ENCODE results near the gene RIT2. TPM values are rescaled to one million over a fixed set of nuclear protein-coding genes. Genes with fewer than 3 reads are reported as not detected.

Gene RIT2
- polyA plus RNA-seq, 4 donors: 0.27 TPM; not detected in 3

DNA sequence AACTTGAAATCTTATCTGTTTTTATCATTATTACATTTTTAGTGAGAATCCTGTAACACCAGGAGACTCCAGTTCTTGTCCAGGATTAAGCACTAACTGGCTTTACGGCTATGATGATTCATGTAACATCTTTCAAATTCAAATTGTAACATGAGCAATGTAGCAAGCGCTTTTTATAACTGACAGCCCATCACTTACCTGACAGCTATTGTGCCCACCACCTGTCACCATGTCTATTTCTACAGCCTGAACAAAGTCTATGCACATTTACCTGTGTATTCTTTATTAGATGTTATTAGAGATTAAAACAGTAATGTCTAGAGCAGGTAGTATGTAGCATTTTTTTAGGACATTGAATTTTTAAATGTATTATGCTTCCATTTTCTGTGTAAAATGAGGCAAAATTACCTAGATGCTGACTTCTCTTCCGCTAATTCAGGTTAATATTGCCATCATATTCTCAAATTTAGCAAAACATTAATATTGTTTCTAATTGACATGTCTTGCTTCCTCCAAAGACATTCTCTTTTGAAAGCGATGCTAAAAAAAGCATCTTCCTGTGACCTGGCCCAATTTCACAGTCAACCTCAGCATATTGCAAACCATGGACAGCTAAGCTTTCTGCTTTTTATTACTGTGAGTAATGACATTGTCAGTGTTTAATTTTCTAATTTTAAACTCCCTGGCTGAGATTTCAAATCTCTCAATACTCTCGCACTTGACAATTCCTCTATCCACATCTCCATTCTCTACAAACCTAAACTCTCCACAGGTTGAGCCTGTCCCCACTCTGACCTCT lies 37.8 kb downstream of the RIT2 start:
- no peak overlapping the region for H3K27ac ChIP-seq (ENCODE audit: low read depth in 1 of 3, low read length in 2 of 3)
- H3K4me3 ChIP-seq (ENCODE audit: low read depth in 1 of 3, low read length in 3 of 3): no peak overlapping the region
- DNase-seq (no peak), FAIRE-seq (no peak)
- H3K9me3 ChIP-seq (ENCODE audit: control insufficient read depth in 2 of 2, insufficient read depth in 1 of 2, low read depth in 1 of 2, low read length in 1 of 2): no peaks in the 10 kb centered on the region
- H3K27me3 ChIP-seq (ENCODE audit: control insufficient read depth in 3 of 3, insufficient read depth in 3 of 3, low read length in 3 of 3): peaks cover 0 to 3% (median 0%) of the 10 kb centered on the region in 3 donors
- H3K36me3 ChIP-seq (ENCODE audit: control insufficient read depth in 3 of 3, insufficient read depth in 2 of 3, low read depth in 1 of 3, low read length in 3 of 3): no peaks in the 10 kb centered on the region
- 67 to 88% (median 70%) methylated on average over 5 of the region's 5 CpGs for WGBS, 3 donors
- H3K4me1 ChIP-seq (ENCODE audit: control insufficient read depth in 3 of 3, insufficient read depth in 2 of 3, low read depth in 1 of 3, low read length in 2 of 3): no peaks in the 10 kb centered on the region

DNA sequence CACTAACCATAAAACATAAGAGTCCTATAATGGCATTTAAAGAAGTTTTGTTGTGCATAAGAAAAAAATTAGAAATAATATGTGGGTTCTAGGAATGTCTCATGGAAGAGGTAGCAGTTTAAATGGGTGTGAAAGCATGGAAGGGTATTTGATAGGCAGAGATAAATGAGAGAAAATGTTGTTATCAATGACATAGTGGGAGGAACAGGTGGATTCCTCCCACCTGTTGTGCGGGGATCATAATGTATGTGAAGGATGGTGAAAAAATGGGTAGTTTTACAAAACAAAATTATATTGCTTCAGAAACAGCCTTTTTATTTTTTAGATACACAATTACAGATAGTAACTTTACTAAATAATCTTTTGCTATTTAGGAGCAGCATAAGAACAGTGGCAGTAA lies 41.7 kb downstream of the RIT2 start:
- Histone ChIP-seq H3K27me3 (ENCODE audit: control insufficient read depth in 3 of 3, insufficient read depth in 3 of 3, low read length in 3 of 3) (peaks cover 0 to 3% (median 0%) of the 10 kb centered on the region in 3 donors), H3K36me3 (ENCODE audit: control insufficient read depth in 3 of 3, insufficient read depth in 2 of 3, low read depth in 1 of 3, low read length in 3 of 3) (no peaks in the 10 kb centered on the region), H3K4me1 (ENCODE audit: control insufficient read depth in 3 of 3, insufficient read depth in 2 of 3, low read depth in 1 of 3, low read length in 2 of 3) (no peaks in the 10 kb centered on the region), H3K4me3 (ENCODE audit: low read depth in 1 of 3, low read length in 3 of 3) (no peak overlapping the region), H3K27ac (ENCODE audit: low read depth in 1 of 3, low read length in 2 of 3) (no peak overlapping the region), H3K9me3 (ENCODE audit: control insufficient read depth in 2 of 2, insufficient read depth in 1 of 2, low read depth in 1 of 2, low read length in 1 of 2) (no peaks in the 10 kb centered on the region)
- 83 to 97% (median 95%) methylated on average over 1 of the region's 1 CpG for WGBS, 3 donors
- FAIRE-seq: no peak
- no peak for DNase-seq

DNA sequence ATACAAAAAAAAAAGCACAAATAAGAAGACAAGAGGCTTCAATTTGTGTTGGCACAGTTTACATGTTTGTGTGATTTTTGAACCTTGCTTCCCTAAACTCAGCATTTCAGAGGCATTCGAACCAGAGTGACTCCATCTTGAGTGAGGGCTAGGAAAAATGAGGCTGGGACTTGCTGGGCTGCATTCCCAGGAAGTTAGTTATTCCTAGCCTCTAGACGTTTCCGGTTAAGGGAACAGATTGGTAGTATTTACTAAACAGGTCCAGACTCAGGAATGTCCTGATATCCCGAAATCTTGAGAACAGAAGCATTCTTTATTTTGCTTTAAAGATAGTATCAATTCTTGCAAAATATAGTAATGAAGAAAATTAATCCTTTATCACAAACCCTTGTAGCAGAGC lies 46.7 kb downstream of the RIT2 start:
- no peak overlapping the region for H3K27ac ChIP-seq (ENCODE audit: low read depth in 1 of 3, low read length in 2 of 3)
- H3K27me3 ChIP-seq (ENCODE audit: control insufficient read depth in 3 of 3, insufficient read depth in 3 of 3, low read length in 3 of 3): no peaks in the 10 kb centered on the region
- no peaks in the 10 kb centered on the region for H3K4me1 ChIP-seq (ENCODE audit: control insufficient read depth in 3 of 3, insufficient read depth in 2 of 3, low read depth in 1 of 3, low read length in 2 of 3)
- DNase-seq (no peak), FAIRE-seq (no peak)
- no peaks in the 10 kb centered on the region for H3K9me3 ChIP-seq (ENCODE audit: control insufficient read depth in 2 of 2, insufficient read depth in 1 of 2, low read depth in 1 of 2, low read length in 1 of 2)
- 41 to 60% (median 44%) methylated on average over 4 of the region's 4 CpGs for WGBS, 3 donors
- no peaks in the 10 kb centered on the region for H3K36me3 ChIP-seq (ENCODE audit: control insufficient read depth in 3 of 3, insufficient read depth in 2 of 3, low read depth in 1 of 3, low read length in 3 of 3)
- H3K4me3 ChIP-seq (ENCODE audit: low read depth in 1 of 3, low read length in 3 of 3): no peak overlapping the region

DNA sequence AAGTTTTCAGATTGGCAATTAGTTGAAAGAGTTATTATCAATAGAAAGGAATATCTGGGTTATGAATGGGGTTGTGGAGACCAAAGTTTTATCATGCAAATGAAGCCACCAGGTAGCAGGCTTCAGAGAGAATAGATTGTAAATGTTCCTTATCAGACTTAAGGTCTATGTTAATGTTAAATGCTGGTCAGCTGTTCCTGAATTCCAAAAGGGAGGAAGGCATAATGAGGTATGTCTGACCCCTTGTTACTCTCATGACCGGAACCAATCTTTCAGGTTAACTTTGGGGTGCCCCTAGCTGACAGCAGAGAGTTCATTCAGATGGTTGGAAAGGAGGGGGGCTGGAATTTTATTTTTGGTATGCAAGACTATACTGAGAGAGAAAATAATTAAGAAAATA lies 47.9 kb downstream of the RIT2 start:
- H3K27ac ChIP-seq (ENCODE audit: low read depth in 1 of 3, low read length in 2 of 3): no peak overlapping the region
- 87 to 93% (median 90%) methylated on average over 1 of the region's 1 CpG for WGBS, 3 donors
- no peak for DNase-seq
- no peak for FAIRE-seq
- H3K4me3 ChIP-seq (ENCODE audit: low read depth in 1 of 3, low read length in 3 of 3): no peak overlapping the region
- no peaks in the 10 kb centered on the region for H3K9me3 ChIP-seq (ENCODE audit: control insufficient read depth in 2 of 2, insufficient read depth in 1 of 2, low read depth in 1 of 2, low read length in 1 of 2)
- H3K27me3 ChIP-seq (ENCODE audit: control insufficient read depth in 3 of 3, insufficient read depth in 3 of 3, low read length in 3 of 3): no peaks in the 10 kb centered on the region
- H3K4me1 ChIP-seq (ENCODE audit: control insufficient read depth in 3 of 3, insufficient read depth in 2 of 3, low read depth in 1 of 3, low read length in 2 of 3): no peaks in the 10 kb centered on the region
- H3K36me3 ChIP-seq (ENCODE audit: control insufficient read depth in 3 of 3, insufficient read depth in 2 of 3, low read depth in 1 of 3, low read length in 3 of 3): no peaks in the 10 kb centered on the region

GRCh38 chr18:43061816-43062215 lies 53.7 kb downstream of the RIT2 start:
- no peaks in the 10 kb centered on the region for H3K27me3 ChIP-seq (ENCODE audit: control insufficient read depth in 3 of 3, insufficient read depth in 3 of 3, low read length in 3 of 3)
- H3K4me1 ChIP-seq (ENCODE audit: control insufficient read depth in 3 of 3, insufficient read depth in 2 of 3, low read depth in 1 of 3, low read length in 2 of 3): no peaks in the 10 kb centered on the region
- no peaks in the 10 kb centered on the region for H3K36me3 ChIP-seq (ENCODE audit: control insufficient read depth in 3 of 3, insufficient read depth in 2 of 3, low read depth in 1 of 3, low read length in 3 of 3)
- H3K27ac ChIP-seq (ENCODE audit: low read depth in 1 of 3, low read length in 2 of 3): no peak overlapping the region
- peaks cover 0 to 4% of the 10 kb centered on the region in 2 donors for H3K9me3 ChIP-seq (ENCODE audit: control insufficient read depth in 2 of 2, insufficient read depth in 1 of 2, low read depth in 1 of 2, low read length in 1 of 2)
- WGBS, 3 donors: 88 to 90% (median 89%) methylated on average over 6 of the region's 6 CpGs
- DNase-seq: no peak
- no peak for FAIRE-seq
- H3K4me3 ChIP-seq (ENCODE audit: low read depth in 1 of 3, low read length in 3 of 3): no peak overlapping the region

DNA sequence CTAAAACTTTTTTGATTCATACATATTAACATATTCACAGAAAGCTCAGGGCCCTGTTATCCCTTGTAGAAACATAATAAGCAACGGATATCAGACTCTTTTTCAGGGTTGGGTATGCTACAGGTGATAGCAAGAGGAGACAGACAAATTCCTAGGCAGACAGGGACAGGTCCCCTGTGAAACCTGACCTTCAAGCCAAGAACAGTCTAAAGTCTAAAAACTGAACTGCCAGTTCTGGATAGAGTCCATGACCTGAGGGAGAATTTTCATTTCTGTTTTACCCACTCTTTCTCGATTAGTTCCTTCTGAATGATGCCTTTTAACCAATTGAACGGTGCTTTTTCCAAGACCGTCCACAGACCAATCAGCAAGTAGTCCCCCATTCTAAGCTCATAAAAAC lies 54.2 kb downstream of the RIT2 start:
- 70 to 87% (median 77%) methylated on average over 4 of the region's 4 CpGs for WGBS, 3 donors
- DNase-seq (no peak), FAIRE-seq (no peak)
- no peaks in the 10 kb centered on the region for H3K4me1 ChIP-seq (ENCODE audit: control insufficient read depth in 3 of 3, insufficient read depth in 2 of 3, low read depth in 1 of 3, low read length in 2 of 3)
- H3K4me3 ChIP-seq (ENCODE audit: low read depth in 1 of 3, low read length in 3 of 3): no peak overlapping the region
- H3K27ac ChIP-seq (ENCODE audit: low read depth in 1 of 3, low read length in 2 of 3): no peak overlapping the region
- no peaks in the 10 kb centered on the region for H3K27me3 ChIP-seq (ENCODE audit: control insufficient read depth in 3 of 3, insufficient read depth in 3 of 3, low read length in 3 of 3)
- peaks cover 0 to 4% of the 10 kb centered on the region in 2 donors for H3K9me3 ChIP-seq (ENCODE audit: control insufficient read depth in 2 of 2, insufficient read depth in 1 of 2, low read depth in 1 of 2, low read length in 1 of 2)
- H3K36me3 ChIP-seq (ENCODE audit: control insufficient read depth in 3 of 3, insufficient read depth in 2 of 3, low read depth in 1 of 3, low read length in 3 of 3): no peaks in the 10 kb centered on the region

DNA sequence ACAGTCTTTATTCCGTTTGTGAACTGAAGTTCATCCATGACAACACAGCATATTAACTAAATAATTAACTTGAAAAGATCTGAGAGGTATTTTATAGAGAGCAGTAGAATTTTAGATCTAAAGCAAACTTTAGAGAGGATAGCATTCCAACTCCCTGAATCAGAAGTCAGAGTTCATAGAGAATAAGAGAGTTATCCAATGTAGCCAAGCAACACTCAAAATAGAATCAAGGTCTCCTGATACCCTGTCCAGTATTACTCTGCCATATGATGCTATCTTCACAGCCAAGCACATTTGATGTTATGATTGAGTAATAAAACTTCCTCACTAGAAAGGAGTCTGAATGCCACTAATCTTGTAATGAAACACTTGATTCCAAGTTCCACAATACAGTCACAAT lies 55.5 kb downstream of the RIT2 start:
- WGBS, 3 donors: 14 to 26% (median 17%) methylated on average over 1 of the region's 1 CpG
- DNase-seq: peak in 1 of 2 donors; percentile 34
- no peak for FAIRE-seq
- Histone ChIP-seq H3K27ac (ENCODE audit: low read depth in 1 of 3, low read length in 2 of 3) (no peak overlapping the region), H3K4me3 (ENCODE audit: low read depth in 1 of 3, low read length in 3 of 3) (no peak overlapping the region), H3K36me3 (ENCODE audit: control insufficient read depth in 3 of 3, insufficient read depth in 2 of 3, low read depth in 1 of 3, low read length in 3 of 3) (no peaks in the 10 kb centered on the region), H3K27me3 (ENCODE audit: control insufficient read depth in 3 of 3, insufficient read depth in 3 of 3, low read length in 3 of 3) (no peaks in the 10 kb centered on the region), H3K9me3 (ENCODE audit: control insufficient read depth in 2 of 2, insufficient read depth in 1 of 2, low read depth in 1 of 2, low read length in 1 of 2) (peaks cover 0 to 4% of the 10 kb centered on the region in 2 donors), H3K4me1 (ENCODE audit: control insufficient read depth in 3 of 3, insufficient read depth in 2 of 3, low read depth in 1 of 3, low read length in 2 of 3) (no peaks in the 10 kb centered on the region)

GRCh38 chr18:43054815-43055519 lies 60.5 kb downstream of the RIT2 start:
- FAIRE-seq (no peak), DNase-seq (no peak)
- Histone ChIP-seq H3K27me3 (ENCODE audit: control insufficient read depth in 3 of 3, insufficient read depth in 3 of 3, low read length in 3 of 3) (no peaks in the 10 kb centered on the region), H3K27ac (ENCODE audit: low read depth in 1 of 3, low read length in 2 of 3) (no peak overlapping the region), H3K4me1 (ENCODE audit: control insufficient read depth in 3 of 3, insufficient read depth in 2 of 3, low read depth in 1 of 3, low read length in 2 of 3) (no peaks in the 10 kb centered on the region), H3K36me3 (ENCODE audit: control insufficient read depth in 3 of 3, insufficient read depth in 2 of 3, low read depth in 1 of 3, low read length in 3 of 3) (no peaks in the 10 kb centered on the region), H3K9me3 (ENCODE audit: control insufficient read depth in 2 of 2, insufficient read depth in 1 of 2, low read depth in 1 of 2, low read length in 1 of 2) (no peaks in the 10 kb centered on the region), H3K4me3 (ENCODE audit: low read depth in 1 of 3, low read length in 3 of 3) (no peak overlapping the region)
- 82 to 87% (median 83%) methylated on average over 7 of the region's 7 CpGs for WGBS, 3 donors
